Measurements from ENCODE around the gene SYNDIG1.

The SYNDIG1 gene

GRCh38 chr20:24691901-24692351 lies 222.5 kb downstream of the SYNDIG1 start:
- DNase-seq (ENCODE audit: low read depth), result no peak
- no peak overlapping the region for H3K4me3 ChIP-seq (ENCODE audit: low read depth, low read length)
- no peak for TF ChIP-seq CTCF (conservative IDR thresholded peaks at IDR 0.05; ENCODE audit: low read depth, low read length)

GRCh38 chr20:24692446-24693200 lies 223.2 kb downstream of the SYNDIG1 start:
- no peak for DNase-seq (ENCODE audit: low read depth)
- H3K4me3 ChIP-seq (ENCODE audit: low read depth, low read length), result no peak overlapping the region
- no peak for TF ChIP-seq CTCF (conservative IDR thresholded peaks at IDR 0.05; ENCODE audit: low read depth, low read length)

GRCh38 chr20:24693466-24694156 lies 224.2 kb downstream of the SYNDIG1 start:
- H3K4me3 ChIP-seq (ENCODE audit: low read depth, low read length), result no peak overlapping the region
- no peak for DNase-seq (ENCODE audit: low read depth)
- no peak for TF ChIP-seq CTCF (conservative IDR thresholded peaks at IDR 0.05; ENCODE audit: low read depth, low read length)

DNA sequence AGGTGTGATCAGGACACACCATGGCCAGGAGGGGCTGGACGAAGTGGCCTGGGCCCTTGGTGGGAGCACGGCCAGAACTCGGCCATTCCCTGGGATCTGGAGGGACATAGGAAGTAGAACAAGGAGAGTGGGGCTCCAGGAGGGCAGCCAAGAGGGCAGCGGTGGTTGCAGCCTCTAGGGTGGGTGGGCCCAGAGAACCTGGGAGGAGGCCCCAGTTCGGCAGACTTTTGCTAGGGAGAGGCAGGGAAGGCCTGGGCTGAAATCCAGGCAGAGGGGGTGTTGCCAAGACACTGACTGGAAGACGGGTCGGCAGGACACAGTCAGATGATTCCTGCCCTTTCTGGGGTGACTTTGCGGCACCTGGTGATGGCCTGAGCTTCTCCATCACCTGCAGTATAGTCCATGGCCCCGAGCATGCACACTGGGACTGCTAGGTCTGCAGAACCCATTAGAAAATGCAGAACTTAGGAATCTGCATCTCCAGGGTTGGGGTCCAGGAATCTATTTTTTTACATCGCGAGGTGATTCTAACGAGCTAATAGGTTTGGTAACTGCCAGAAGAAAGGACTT lies 224.8 kb downstream of the SYNDIG1 start:
- no peak for TF ChIP-seq CTCF (conservative IDR thresholded peaks at IDR 0.05; ENCODE audit: low read depth, low read length)
- no peak for DNase-seq (ENCODE audit: low read depth)
- no peak overlapping the region for H3K4me3 ChIP-seq (ENCODE audit: low read depth, low read length)

DNA sequence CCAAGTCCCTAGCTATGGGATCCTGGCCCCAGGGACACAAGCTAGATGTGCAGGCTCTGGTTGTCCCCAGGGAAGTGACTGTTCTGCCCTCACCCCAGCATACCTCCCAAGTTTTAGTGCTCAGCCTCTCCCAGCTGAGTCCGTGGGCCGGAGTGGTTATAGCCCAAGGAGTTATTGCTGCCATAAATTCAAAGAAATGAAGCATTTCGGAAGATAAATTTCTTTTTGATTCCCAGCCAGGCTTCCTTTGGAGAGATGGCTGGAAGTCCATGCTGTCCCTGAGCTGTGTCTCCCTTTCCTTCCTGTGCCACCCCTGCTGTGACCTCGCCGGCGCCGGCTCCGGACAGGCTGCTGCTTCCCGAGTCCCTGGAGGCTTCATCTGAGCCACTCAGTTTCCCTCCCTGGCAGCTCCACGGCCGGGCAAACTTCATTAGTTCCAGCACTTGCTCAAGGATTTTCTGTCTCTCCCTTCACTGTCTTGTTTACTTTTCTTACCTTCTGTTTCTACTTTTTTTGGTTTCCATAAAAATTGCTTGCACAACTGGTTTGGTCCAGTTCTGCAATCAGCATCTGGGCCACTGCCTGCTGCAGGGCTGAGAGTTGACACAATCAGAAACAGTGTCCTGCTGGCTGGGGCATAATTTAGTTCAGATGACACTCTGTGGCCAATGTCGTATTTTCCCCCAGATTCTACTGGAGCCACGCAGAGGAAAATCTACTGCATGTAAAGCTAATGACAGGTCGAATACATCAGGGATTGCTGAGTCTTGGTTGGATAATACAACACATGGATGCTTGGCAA lies 225.5 kb downstream of the SYNDIG1 start:
- H3K4me3 ChIP-seq (ENCODE audit: low read depth, low read length), result no peak overlapping the region
- no peak for TF ChIP-seq CTCF (conservative IDR thresholded peaks at IDR 0.05; ENCODE audit: low read depth, low read length)

DNA sequence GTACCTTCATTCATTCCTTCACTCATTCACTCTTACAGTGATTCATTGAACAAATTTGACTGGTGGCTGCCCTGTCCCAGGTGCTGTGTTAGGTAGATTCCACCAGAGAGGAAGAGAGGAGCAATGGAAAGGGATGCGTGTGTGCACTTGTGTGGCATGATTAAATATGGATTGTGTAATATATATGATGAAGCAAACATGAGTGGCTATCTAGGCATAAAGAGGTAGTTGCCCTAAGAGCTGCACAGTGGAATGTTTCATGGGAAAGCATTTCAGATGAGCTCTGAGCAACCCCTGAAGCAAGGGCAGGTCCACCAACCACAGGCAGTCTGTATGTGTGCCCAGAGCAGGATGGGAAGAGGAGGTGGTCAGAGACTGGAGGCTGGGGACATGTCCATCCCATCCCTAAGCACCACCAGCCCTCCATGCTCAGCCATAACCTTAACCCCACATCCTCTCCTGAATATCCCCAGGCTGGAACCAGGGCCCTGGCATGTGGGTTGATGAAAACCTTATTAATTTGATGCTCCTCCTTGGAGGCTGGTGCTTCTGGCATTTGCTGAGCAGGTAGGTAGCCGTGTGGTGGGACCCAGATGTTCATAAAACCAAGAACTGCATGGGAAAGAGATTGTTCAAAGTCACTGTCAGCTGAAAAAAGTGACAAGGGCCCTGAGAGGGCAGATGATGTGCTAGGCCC lies 226.2 kb downstream of the SYNDIG1 start:
- H3K4me3 ChIP-seq (ENCODE audit: low read depth, low read length), result no peak overlapping the region
- no peak for DNase-seq (ENCODE audit: low read depth)
- no peak for TF ChIP-seq CTCF (conservative IDR thresholded peaks at IDR 0.05; ENCODE audit: low read depth, low read length)

More for the DNA sequence above, 225.5 kb downstream of the SYNDIG1 start:
- DNase-seq (ENCODE audit: low read depth), result no peak

All from choroid plexus epithelial cell (primary cell).